Measurements from ENCODE around the gene LMTK3. TPM values are rescaled to one million over a fixed set of nuclear protein-coding genes. Genes with fewer than 3 reads are reported as not detected.
A peak's percentile ranks its signal among the peaks of the same experiment; 100 is the strongest.

Gene LMTK3
- total and polyA plus RNA-seq, 2 of the 13 experiments (the other 11 are each of a cell fraction or from before 2014, with no cell fraction given) = 0.18 to 0.29 TPM

DNA sequence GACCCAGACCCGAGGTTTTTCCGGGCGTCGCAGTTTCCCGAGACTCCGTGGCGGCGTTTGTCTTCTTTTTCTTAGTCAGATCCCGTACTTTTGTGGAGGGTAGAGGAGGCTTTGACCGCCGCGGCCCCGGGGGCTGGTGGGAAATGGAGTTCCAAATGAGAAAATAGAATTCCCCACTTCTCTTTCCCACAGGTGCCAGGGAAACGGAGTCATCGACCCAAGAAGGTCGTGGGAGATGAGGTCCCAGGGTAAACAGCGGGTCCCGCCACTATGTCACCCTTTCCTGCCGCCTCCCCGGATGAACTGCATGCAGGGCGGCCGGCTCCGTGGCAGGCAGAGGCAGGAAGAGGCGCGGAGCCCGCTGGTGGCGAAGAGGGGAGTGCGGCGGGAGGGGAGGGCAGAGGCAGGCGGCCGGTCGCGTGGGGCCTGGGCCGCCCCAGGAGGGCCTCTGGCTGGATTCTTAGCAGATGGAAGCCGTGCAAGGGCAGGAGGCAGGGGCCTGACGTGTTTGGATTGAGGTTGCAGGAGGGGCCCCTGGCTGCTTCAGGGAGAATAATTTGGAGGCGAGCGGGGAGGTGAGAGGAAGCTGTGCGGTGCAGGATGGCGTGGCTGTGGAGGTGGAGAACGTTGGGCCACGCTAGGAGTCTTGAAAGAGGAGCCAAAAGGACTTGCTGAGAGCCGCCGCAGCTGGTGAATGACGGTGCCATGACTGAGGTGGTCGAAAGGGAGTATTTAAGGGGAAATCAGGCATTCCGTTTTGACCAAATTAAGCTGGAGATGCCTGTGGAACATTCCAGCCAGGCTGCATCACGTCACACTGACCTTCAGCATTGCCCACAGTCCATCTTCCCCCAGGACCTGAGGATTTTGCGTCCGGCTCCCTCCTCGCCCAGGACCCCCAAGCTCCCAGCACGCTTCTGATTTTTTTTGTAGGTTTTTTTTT lies 30.8 kb downstream of the LMTK3 start:
- Histone ChIP-seq H4K20me1 (ENCODE audit: insufficient read depth, low read length) (no peaks in the 10 kb centered on the region), H3K4me2 (ENCODE audit: low read depth, low read length) (no peak overlapping the region), H3K27ac (ENCODE audit: extremely low read length, insufficient read depth, low read length) (no peak overlapping the region), H3K9ac (ENCODE audit: insufficient read depth, low read depth, low read length) (no peak overlapping the region), H3K27me3 (ENCODE audit: control insufficient read depth in 1 of 2, insufficient read depth in 2 of 2, low read length in 2 of 2) (no peaks in the 10 kb centered on the region), H3K4me1 (ENCODE audit: insufficient read depth, low read length) (peaks cover 8% of the 10 kb centered on the region; the same call in 1 of the 2 replicates), H3K9me3 (ENCODE audit: low read length) (no peaks in the 10 kb centered on the region), H2AFZ (ENCODE audit: low read length) (no peak overlapping the region), H3K79me2 (ENCODE audit: insufficient read depth, low read length) (no peaks in the 10 kb centered on the region), H3K4me3 (replicated peaks in 1 of 3; ENCODE audit: insufficient read depth in 1 of 3, low read depth in 2 of 3, low read length in 3 of 3) (no peak overlapping the region), H3K36me3 (replicated peaks in 1 of 2; ENCODE audit: control insufficient read depth in 1 of 2, insufficient read depth in 2 of 2, low read length in 2 of 2) (peaks cover 6 to 10% of the 10 kb centered on the region in 2 experiments; a peak in 4 of 5 replicates)
- DNase-seq (ENCODE audit: low spot score) (no peak), ATAC-seq (no peak; the same call in 2 of the 3 replicates), FAIRE-seq (no peak)
- in situ Hi-C loops (cut with HindIII; ENCODE audit: extremely low pct_ligation_motif_present, low pct_unique_long_range_greater_than_20kb) (no loop called here), intact Hi-C loops (cut with micrococcal nuclease; ENCODE audit: unreplicated experiment) (no loop called here)
- ChIA-PET CTCF (ENCODE audit: low intra/inter-chr PET ratio, low total read pairs) (no interaction called here), POLR2A (no interaction called here)
- 95% methylated on average over 52 of the region's 52 CpGs for WGBS (ENCODE audit: low lambda C conversion rate)
- BruUV-seq (replicated peaks) = TSS peak; percentile 23
- no peak for TF ChIP-seq MLX (CRISPR knock-in tag; IDR thresholded peaks at IDR 0.05)
- TF ChIP-seq, protein P1, sequence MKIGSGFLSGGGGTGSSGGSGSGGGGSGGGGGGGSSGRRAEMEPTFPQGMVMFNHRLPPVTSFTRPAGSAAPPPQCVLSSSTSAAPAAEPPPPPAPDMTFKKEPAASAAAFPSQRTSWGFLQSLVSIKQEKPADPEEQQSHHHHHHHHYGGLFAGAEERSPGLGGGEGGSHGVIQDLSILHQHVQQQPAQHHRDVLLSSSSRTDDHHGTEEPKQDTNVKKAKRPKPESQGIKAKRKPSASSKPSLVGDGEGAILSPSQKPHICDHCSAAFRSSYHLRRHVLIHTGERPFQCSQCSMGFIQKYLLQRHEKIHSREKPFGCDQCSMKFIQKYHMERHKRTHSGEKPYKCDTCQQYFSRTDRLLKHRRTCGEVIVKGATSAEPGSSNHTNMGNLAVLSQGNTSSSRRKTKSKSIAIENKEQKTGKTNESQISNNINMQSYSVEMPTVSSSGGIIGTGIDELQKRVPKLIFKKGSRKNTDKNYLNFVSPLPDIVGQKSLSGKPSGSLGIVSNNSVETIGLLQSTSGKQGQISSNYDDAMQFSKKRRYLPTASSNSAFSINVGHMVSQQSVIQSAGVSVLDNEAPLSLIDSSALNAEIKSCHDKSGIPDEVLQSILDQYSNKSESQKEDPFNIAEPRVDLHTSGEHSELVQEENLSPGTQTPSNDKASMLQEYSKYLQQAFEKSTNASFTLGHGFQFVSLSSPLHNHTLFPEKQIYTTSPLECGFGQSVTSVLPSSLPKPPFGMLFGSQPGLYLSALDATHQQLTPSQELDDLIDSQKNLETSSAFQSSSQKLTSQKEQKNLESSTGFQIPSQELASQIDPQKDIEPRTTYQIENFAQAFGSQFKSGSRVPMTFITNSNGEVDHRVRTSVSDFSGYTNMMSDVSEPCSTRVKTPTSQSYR (CRISPR knock-in tag; IDR thresholded peaks at IDR 0.05; ENCODE audit: borderline replicate concordance) = no peak
- TF ChIP-seq RFX1 (IDR thresholded peaks at IDR 0.05) = no peak
- TF ChIP-seq AGO2 (optimal IDR thresholded peaks at IDR 0.05; ENCODE audit: low read depth, low read length) = peak; percentile 83
- TF ChIP-seq ZC3H13 (CRISPR knock-in tag; IDR thresholded peaks at IDR 0.05) = 0 out of 2 replicates have a peak, but pooled peaks have one; percentile 20
- TF ChIP-seq GPBP1L1 (CRISPR knock-in tag; IDR thresholded peaks at IDR 0.05) = no peak
- peak; percentile 64 for TF ChIP-seq ZBTB33 (CRISPR knock-in tag; IDR thresholded peaks at IDR 0.05)
- no peak for TF ChIP-seq PAWR (CRISPR knock-in tag; IDR thresholded peaks at IDR 0.05; ENCODE audit: borderline replicate concordance)
- peak; percentile 26; the same call in 1 of the 2 replicates for TF ChIP-seq ZBTB38 (CRISPR knock-in tag; IDR thresholded peaks at IDR 0.05)
- peak; percentile 57; the same call in 1 of the 2 replicates for TF ChIP-seq RBFOX2 (IDR thresholded peaks at IDR 0.05; ENCODE audit: low read depth, low read length)
- no peak for TF ChIP-seq ZFX (CRISPR knock-in tag; IDR thresholded peaks at IDR 0.05; ENCODE audit: low read depth)
- peak; percentile 33 for TF ChIP-seq RBM39 (IDR thresholded peaks at IDR 0.05; ENCODE audit: low read depth, low read length, poor library complexity, severe bottlenecking)
- TF ChIP-seq JUND (CRISPR knock-in tag; IDR thresholded peaks at IDR 0.05) = no peak
- no peak for TF ChIP-seq ZNF564 (CRISPR knock-in tag; IDR thresholded peaks at IDR 0.05)

All from HepG2 (cell line).